ENCODE measurements around the gene SMAP1.
A peak's percentile ranks its signal among the peaks of the same experiment; 100 is the strongest.

The SMAP1 gene

DNA sequence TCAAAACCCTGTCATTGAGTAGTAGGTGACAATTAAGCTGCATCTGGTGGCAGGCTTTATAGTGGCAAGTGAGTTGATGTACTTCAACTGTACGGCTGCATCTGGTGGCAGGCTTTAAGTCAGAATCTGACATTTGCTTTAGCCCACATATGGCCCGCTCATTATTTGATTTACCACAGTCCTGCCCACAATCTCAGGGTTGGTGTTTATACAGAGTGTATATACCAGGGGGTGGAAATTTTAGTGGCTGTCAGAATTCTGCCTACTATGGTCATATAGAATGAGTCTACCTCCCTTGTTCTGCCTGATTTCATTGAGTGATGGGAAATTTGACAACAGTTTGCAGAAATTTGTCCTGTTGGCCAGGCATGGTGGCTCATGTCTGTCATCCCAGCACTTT, 112.3 kb downstream of the SMAP1 start:
- no peak for DNase-seq (ENCODE audit: low read depth)
- TF ChIP-seq, protein P1, sequence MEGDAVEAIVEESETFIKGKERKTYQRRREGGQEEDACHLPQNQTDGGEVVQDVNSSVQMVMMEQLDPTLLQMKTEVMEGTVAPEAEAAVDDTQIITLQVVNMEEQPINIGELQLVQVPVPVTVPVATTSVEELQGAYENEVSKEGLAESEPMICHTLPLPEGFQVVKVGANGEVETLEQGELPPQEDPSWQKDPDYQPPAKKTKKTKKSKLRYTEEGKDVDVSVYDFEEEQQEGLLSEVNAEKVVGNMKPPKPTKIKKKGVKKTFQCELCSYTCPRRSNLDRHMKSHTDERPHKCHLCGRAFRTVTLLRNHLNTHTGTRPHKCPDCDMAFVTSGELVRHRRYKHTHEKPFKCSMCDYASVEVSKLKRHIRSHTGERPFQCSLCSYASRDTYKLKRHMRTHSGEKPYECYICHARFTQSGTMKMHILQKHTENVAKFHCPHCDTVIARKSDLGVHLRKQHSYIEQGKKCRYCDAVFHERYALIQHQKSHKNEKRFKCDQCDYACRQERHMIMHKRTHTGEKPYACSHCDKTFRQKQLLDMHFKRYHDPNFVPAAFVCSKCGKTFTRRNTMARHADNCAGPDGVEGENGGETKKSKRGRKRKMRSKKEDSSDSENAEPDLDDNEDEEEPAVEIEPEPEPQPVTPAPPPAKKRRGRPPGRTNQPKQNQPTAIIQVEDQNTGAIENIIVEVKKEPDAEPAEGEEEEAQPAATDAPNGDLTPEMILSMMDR (conservative IDR thresholded peaks at IDR 0.05; ENCODE audit: low read length), result no peak
- no peak overlapping the region for H3K4me3 ChIP-seq (ENCODE audit: low read length)

DNA sequence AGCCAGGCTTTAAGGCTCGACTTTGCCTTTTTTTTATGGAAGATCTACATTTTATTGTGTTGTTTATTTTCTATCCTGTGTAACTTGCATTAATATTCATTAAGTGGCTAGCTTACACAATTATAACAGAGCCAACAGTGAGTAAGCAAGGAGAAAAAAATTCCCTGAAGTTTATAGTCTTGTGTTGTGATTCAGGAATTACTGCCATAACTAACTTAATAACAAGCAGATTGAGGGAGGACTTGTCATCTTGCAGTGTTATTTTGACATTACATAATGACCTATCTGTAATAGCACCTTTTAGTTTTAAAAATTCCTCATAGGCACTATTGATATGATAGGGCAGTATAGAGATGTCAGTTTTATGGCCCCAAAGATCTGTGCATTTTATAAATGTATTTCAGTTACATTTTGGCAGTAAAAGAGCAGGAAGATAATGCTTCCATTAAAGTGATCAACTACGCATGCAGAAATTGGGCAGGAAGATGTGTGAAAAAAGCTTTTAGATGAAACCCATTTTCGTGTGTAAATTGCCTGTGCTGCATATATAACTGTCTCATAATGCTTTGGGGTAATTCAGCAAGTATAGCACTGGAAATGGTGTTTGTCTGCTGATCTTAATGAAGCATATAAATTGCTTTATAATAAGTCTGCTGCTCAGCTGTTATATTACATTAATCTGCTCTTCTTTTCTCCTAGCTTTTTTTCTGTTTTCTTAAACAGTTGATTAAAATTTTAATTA, 123.0 kb downstream of the SMAP1 start:
- TF ChIP-seq, protein P1 (conservative IDR thresholded peaks at IDR 0.05; ENCODE audit: low read length), result no peak
- H3K4me3 ChIP-seq (ENCODE audit: low read length), result no peak overlapping the region
- peak; percentile 28 for DNase-seq (ENCODE audit: low read depth)

DNA sequence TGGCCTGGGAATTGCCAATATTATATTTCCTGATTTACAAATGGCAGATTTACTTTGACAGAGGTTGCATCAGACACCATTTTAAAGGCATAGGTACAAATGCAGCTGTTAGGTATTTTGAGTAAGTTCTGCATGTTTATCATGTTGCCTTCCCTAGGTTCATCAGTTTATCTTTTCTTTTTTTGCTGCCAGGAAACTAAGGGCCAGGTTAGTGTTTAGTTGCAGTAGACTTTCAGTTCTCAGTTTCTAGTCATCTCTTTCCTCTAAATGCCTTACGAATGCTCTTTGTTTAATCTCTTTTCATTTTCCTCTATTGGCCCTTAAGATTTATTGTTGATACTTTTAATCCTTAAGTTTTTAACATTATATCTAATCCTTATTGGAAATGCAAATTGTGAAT, 129.9 kb downstream of the SMAP1 start:
- TF ChIP-seq, protein P1 (conservative IDR thresholded peaks at IDR 0.05; ENCODE audit: low read length), result no peak
- no peak overlapping the region for H3K4me3 ChIP-seq (ENCODE audit: low read length)
- no peak for DNase-seq (ENCODE audit: low read depth)

DNA sequence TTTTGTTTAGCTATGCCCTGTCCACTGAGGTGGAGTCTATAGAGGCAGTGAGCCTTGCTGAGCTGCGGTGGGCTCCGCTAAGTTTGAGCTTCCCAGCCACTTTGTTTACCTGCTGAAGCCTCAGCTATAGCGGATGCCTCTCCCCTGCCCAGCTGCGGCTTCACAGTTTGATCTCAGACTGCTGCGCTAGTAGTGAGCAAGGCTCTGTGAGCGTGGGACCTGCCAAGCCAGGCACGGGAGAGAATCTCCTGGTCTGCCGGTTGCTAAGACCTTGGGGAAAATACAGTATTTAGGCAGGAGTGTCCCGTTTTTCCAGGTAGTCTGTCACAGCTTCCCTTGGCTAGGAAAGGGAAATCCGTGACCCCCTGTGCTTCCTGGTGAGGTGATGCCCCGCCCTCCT, 138.4 kb downstream of the SMAP1 start:
- DNase-seq (ENCODE audit: low read depth), result no peak
- H3K4me3 ChIP-seq (ENCODE audit: low read length), result no peak overlapping the region
- TF ChIP-seq, protein P1 (conservative IDR thresholded peaks at IDR 0.05; ENCODE audit: low read length), result no peak

DNA sequence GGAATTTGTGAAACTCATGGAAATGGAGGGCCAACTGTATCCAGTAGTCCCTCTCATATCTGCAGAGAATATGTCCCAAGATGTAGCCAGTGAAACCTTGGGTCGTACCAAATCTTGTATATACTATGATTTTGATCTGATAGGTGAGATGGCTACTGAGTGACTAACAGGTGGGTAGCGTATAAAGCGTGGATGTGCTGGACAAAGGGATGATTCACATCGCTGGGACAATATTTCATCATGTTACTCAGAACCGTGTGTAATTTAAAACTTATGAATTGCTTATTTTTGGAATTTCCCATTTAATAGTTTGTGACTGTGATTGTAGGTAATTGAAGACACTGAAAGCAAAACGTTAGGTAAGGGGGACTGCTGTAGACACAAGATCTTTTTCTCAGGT, 144.1 kb downstream of the SMAP1 start:
- TF ChIP-seq, protein P1 (conservative IDR thresholded peaks at IDR 0.05; ENCODE audit: low read length), result no peak
- H3K4me3 ChIP-seq (ENCODE audit: low read length), result no peak overlapping the region
- DNase-seq (ENCODE audit: low read depth), result no peak

DNA sequence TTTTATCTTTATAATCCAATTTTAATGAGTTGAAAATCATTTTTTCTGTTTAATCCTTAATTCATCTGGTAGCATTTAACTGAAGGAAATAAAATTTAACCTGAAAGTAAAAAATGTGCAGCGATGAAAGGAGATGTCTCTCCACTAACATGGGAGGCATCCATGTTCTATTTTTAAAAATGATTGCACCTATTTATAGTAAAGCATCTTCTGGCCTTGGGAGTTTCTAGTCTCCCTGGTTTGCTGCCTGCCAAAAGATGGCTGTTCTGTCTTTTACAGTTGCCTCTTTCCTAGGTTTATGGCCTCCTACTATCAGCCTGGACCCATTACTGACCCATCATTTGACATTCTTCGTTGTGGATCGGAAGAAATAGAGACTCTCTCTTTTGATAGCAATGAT, 146.2 kb downstream of the SMAP1 start:
- no peak for DNase-seq (ENCODE audit: low read depth)
- TF ChIP-seq, protein P1 (conservative IDR thresholded peaks at IDR 0.05; ENCODE audit: low read length), result no peak
- H3K4me3 ChIP-seq (ENCODE audit: low read length), result no peak overlapping the region

DNA sequence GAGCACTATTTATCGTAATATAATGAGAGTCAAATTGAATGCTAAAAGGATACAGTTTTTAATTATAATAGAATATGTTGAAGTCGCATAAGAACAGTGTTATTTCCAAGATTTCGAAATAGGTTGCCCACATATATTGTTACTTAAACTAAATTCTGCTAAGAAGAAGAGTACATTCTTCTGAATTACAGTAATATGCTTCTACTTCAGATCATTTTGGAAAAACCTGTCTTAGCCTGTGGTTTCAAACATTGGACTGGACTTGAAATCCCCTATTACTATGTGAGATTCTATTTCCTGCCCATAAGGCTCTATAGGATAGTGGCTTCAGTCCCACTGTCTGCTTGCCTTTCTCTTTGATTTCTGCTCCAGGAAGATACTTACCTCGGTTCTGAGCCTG, 152.0 kb downstream of the SMAP1 start:
- TF ChIP-seq, protein P1 (conservative IDR thresholded peaks at IDR 0.05; ENCODE audit: low read length), result no peak
- no peak for DNase-seq (ENCODE audit: low read depth)
- no peak overlapping the region for H3K4me3 ChIP-seq (ENCODE audit: low read length)
